ENCODE data around the gene WIPI1. TPM values are rescaled to one million over a fixed set of nuclear protein-coding genes. Genes with fewer than 3 reads are reported as not detected.

Gene WIPI1
- total and polyA plus RNA-seq, 2 of the 13 experiments (the other 11 are each of a cell fraction or from before 2014, with no cell fraction given), result 29.4 to 141 TPM

DNA sequence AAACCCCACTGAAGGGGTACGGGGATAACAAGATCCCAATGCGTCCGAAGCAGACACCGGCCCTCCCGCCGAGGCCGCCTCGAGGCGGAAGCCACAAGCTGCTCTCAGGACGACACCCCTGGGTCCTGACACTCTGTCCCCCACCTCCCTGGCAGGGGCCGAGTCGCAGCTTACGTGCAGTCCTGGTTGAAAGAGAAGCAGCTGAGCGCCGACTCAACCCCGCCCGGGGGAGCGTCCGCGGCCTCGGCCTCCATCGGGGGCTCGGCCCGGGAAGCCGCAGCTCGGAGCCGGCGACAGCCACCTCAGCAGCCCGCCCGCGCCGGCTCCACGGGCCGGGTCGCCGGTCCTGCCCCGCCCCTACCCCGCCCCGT is at the start of gene WIPI1 (continued):
- TF ChIP-seq, protein P1, sequence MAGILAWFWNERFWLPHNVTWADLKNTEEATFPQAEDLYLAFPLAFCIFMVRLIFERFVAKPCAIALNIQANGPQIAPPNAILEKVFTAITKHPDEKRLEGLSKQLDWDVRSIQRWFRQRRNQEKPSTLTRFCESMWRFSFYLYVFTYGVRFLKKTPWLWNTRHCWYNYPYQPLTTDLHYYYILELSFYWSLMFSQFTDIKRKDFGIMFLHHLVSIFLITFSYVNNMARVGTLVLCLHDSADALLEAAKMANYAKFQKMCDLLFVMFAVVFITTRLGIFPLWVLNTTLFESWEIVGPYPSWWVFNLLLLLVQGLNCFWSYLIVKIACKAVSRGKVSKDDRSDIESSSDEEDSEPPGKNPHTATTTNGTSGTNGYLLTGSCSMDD (CRISPR knock-in tag; IDR thresholded peaks at IDR 0.05), result no peak
- TF ChIP-seq ZNF75D (CRISPR knock-in tag; IDR thresholded peaks at IDR 0.05; ENCODE audit: borderline replicate concordance) (no peak), ZFP91 (CRISPR knock-in tag; IDR thresholded peaks at IDR 0.05; ENCODE audit: borderline replicate concordance) (peak; percentile 9; the same call in 1 of the 2 replicates), SYNCRIP (IDR thresholded peaks at IDR 0.05; ENCODE audit: insufficient read depth, low read depth, low read length) (no peak), ZNF451 (CRISPR knock-in tag; IDR thresholded peaks at IDR 0.05) (no peak), NR3C1 (CRISPR knock-in tag; IDR thresholded peaks at IDR 0.05) (no peak), ZNF781 (CRISPR knock-in tag; IDR thresholded peaks at IDR 0.05; ENCODE audit: borderline replicate concordance, not compliant biosample characterization) (no peak), MEF2D (CRISPR knock-in tag; IDR thresholded peaks at IDR 0.05) (no peak), MEIS2 (CRISPR knock-in tag; IDR thresholded peaks at IDR 0.05) (0 out of 2 replicates have a peak, but pooled peaks have one; percentile 26), MATR3 (CRISPR knock-in tag; IDR thresholded peaks at IDR 0.05) (no peak), ZNF761 (CRISPR knock-in tag; conservative IDR thresholded peaks at IDR 0.05) (0 out of 2 replicates have a peak, but pooled peaks have one; percentile 5), CEBPG (CRISPR knock-in tag; IDR thresholded peaks at IDR 0.05) (no peak), ZNF350 (CRISPR knock-in tag; IDR thresholded peaks at IDR 0.05; ENCODE audit: borderline replicate concordance, low read depth) (no peak), TIGD3 (CRISPR knock-in tag; IDR thresholded peaks at IDR 0.05; ENCODE audit: borderline replicate concordance) (no peak), JUNB (CRISPR knock-in tag; IDR thresholded peaks at IDR 0.05; ENCODE audit: borderline replicate concordance) (no peak), ZFP41 (CRISPR knock-in tag; IDR thresholded peaks at IDR 0.05; ENCODE audit: borderline replicate concordance) (0 out of 2 replicates have a peak, but pooled peaks have one; percentile 73), ZBTB7A (CRISPR knock-in tag; IDR thresholded peaks at IDR 0.05) (no peak), ZNF792 (CRISPR knock-in tag; IDR thresholded peaks at IDR 0.05) (no peak), NONO (IDR thresholded peaks at IDR 0.05) (no peak), NONO (CRISPR knock-in tag; conservative IDR thresholded peaks at IDR 0.05) (no peak)
- TF ChIP-seq, protein P2, sequence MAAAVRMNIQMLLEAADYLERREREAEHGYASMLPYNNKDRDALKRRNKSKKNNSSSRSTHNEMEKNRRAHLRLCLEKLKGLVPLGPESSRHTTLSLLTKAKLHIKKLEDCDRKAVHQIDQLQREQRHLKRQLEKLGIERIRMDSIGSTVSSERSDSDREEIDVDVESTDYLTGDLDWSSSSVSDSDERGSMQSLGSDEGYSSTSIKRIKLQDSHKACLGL (CRISPR knock-in tag; IDR thresholded peaks at IDR 0.05), result no peak
- TF ChIP-seq, protein P3, sequence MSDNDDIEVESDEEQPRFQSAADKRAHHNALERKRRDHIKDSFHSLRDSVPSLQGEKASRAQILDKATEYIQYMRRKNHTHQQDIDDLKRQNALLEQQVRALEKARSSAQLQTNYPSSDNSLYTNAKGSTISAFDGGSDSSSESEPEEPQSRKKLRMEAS (IDR thresholded peaks at IDR 0.05), result no peak
- TF ChIP-seq, protein P4, sequence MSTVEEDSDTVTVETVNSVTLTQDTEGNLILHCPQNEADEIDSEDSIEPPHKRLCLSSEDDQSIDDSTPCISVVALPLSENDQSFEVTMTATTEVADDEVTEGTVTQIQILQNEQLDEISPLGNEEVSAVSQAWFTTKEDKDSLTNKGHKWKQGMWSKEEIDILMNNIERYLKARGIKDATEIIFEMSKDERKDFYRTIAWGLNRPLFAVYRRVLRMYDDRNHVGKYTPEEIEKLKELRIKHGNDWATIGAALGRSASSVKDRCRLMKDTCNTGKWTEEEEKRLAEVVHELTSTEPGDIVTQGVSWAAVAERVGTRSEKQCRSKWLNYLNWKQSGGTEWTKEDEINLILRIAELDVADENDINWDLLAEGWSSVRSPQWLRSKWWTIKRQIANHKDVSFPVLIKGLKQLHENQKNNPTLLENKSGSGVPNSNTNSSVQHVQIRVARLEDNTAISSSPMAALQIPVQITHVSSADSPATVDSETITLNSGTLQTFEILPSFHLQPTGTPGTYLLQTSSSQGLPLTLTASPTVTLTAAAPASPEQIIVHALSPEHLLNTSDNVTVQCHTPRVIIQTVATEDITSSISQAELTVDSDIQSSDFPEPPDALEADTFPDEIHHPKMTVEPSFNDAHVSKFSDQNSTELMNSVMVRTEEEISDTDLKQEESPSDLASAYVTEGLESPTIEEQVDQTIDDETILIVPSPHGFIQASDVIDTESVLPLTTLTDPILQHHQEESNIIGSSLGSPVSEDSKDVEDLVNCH (CRISPR knock-in tag; IDR thresholded peaks at IDR 0.05), result no peak
- TF ChIP-seq, protein P5, sequence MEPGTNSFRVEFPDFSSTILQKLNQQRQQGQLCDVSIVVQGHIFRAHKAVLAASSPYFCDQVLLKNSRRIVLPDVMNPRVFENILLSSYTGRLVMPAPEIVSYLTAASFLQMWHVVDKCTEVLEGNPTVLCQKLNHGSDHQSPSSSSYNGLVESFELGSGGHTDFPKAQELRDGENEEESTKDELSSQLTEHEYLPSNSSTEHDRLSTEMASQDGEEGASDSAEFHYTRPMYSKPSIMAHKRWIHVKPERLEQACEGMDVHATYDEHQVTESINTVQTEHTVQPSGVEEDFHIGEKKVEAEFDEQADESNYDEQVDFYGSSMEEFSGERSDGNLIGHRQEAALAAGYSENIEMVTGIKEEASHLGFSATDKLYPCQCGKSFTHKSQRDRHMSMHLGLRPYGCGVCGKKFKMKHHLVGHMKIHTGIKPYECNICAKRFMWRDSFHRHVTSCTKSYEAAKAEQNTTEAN (CRISPR knock-in tag; conservative IDR thresholded peaks at IDR 0.05), result no peak

Measured in HepG2 (cell line).